Esophagus squamous epithelium (tissue), 5 donors: ENCODE measurements around the gene PIAS2. TPM values are rescaled to one million over a fixed set of nuclear protein-coding genes. Genes with fewer than 3 reads are reported as not detected.

ENCODE experiments used
- DNase-seq: peaks from one replicate; lab custom pipeline; 2025; lab: John Stamatoyannopoulos, UW
- H3K27ac ChIP-seq, 4 donors: fragments of 200-600 bp; sonication (generic); one replicate each; pipeline ENCODE4 v1.5.1; 2016 to 2019; ENCODE audit warnings: mild to moderate bottlenecking in 1 of 4
- H3K27me3 ChIP-seq, 4 donors: fragments of 200-600 bp; sonication (generic); 1 replicate in 3 of 4; 2 replicates in 1 of 4; pipeline versions ENCODE4 v1.5.1 to v1.6.0; 2017 to 2021; ENCODE audit warnings: antibody characterized with exemption in 1 of 4
- H3K36me3 ChIP-seq, 3 donors: fragments of 200-600 bp; sonication (generic); one replicate each; pipeline ENCODE4 v1.5.1; 2016 to 2019
- H3K4me1 ChIP-seq, 3 donors: fragments of 200-600 bp; sonication (generic); one replicate each; pipeline ENCODE4 v1.5.1; 2017 to 2019
- H3K4me3 ChIP-seq, 4 donors: fragments of 200-600 bp; sonication (generic); 1 replicate in 3 of 4; 2 replicates in 1 of 4; pipeline ENCODE4 v1.5.1; 2016 to 2019; ENCODE audit warnings: mild to moderate bottlenecking in 2 of 4, moderate library complexity in 1 of 4
- H3K9me3 ChIP-seq, 3 donors: fragments of 200-600 bp; sonication (generic); one replicate each; pipeline ENCODE4 v1.5.1; 2016 to 2019
- CTCF ChIP-seq, 6 experiments: fragments of 450-650 bp in 4 of 6; fragments of 200-600 bp in 2 of 6; sonication (generic) in 2 of 6; IDR thresholded peaks; one replicate each; pipeline ENCODE4 v1.5.1; 2016 to 2019; ENCODE audit warnings: antibody characterized with exemption in 6 of 6, mild to moderate bottlenecking in 4 of 6, moderate library complexity in 4 of 6
- POLR2A ChIP-seq, 4 donors: fragments of 450-650 bp; IDR thresholded peaks; one replicate each; pipeline ENCODE4 v1.6.1; 2017; ENCODE audit warnings: antibody characterized with exemption in 4 of 4, mild to moderate bottlenecking in 4 of 4, moderate library complexity in 3 of 4
- WGBS, 2 donors: methylation state at CpG; one replicate each; pipeline ENCODE4 v1.1.5; 2018; 5-methylcytosine and 5-hydroxymethylcytosine counted together
- intact Hi-C: fragments of 100-400 bp; cut with DNase I; formaldehyde crosslinking; loops from one replicate; pipeline ENCODE4 v1.15.0; 2022
- total RNA-seq, 4 donors: library from RNA; depleted of rRNA; stranded (reverse); fragments of >200 nt; gene quantifications; one replicate each; pipeline ENCODE4 v1.1.0, GENCODE V29; 2016
- donor health status: DM: yes; HTN: yes; CAD: no.

Gene PIAS2
- total RNA-seq, 4 donors from 2014 or later: 6.0 to 24.0 (median 12.0) TPM

GRCh38 chr18:46894124-46894523, 23.2 kb downstream of the PIAS2 start:
- H3K4me1 ChIP-seq: no peaks in the 10 kb centered on the region
- no peaks in the 10 kb centered on the region for H3K27me3 ChIP-seq
- no peak overlapping the region for H3K4me3 ChIP-seq
- no peak overlapping the region for H3K27ac ChIP-seq
- H3K36me3 ChIP-seq: peaks cover 0 to 16% (median 0%) of the 10 kb centered on the region in 3 donors
- H3K9me3 ChIP-seq: peaks cover 0 to 9% (median 6%) of the 10 kb centered on the region in 3 donors
- intact Hi-C loops: no loop called here
- 97 to 100% methylated on average over 2 of the region's 2 CpGs for WGBS, 2 donors
- no peak for DNase-seq
- TF ChIP-seq CTCF (IDR thresholded peaks at IDR 0.05) (no peak), POLR2A (IDR thresholded peaks at IDR 0.05) (no peak)

GRCh38 chr18:46893360-46893759, 23.9 kb downstream of the PIAS2 start:
- intact Hi-C loops: no loop called here
- H3K27me3 ChIP-seq: no peaks in the 10 kb centered on the region
- peaks cover 0 to 23% (median 5%) of the 10 kb centered on the region in 3 donors for H3K36me3 ChIP-seq
- DNase-seq: no peak
- WGBS, 2 donors: 100% methylated on average over 1 of the region's 1 CpG
- no peak for TF ChIP-seq POLR2A (IDR thresholded peaks at IDR 0.05)
- no peak for TF ChIP-seq CTCF (IDR thresholded peaks at IDR 0.05)
- peaks cover 0 to 17% (median 14%) of the 10 kb centered on the region in 3 donors for H3K9me3 ChIP-seq
- H3K4me1 ChIP-seq: no peaks in the 10 kb centered on the region
- no peak overlapping the region for H3K4me3 ChIP-seq
- no peak overlapping the region for H3K27ac ChIP-seq

DNA sequence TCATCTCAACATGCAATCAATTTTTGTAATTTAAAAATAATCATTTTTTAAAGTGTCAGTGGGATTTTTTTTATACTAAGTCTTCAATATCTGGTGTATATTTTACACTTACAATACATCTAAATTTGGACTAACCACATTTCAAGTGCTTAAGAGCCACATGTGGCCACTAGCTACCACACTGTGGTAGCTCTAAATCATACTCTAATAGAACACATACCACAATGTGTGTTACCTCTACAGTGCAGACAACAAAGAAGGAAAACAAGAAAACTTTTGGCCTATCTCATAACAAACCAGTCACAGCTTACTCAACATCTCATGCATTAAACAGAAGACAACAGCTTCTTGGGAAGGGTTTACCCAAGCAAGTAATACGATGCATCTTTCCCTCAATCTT, 24.5 kb downstream of the PIAS2 start:
- no peak overlapping the region for H3K27ac ChIP-seq
- no peaks in the 10 kb centered on the region for H3K27me3 ChIP-seq
- intact Hi-C loops: no loop called here
- H3K4me1 ChIP-seq: no peaks in the 10 kb centered on the region
- WGBS, 2 donors: 95 to 100% methylated on average over 1 of the region's 1 CpG
- DNase-seq: no peak
- peaks cover 0 to 28% (median 5%) of the 10 kb centered on the region in 3 donors for H3K36me3 ChIP-seq
- no peak for TF ChIP-seq CTCF (IDR thresholded peaks at IDR 0.05)
- no peak for TF ChIP-seq POLR2A (IDR thresholded peaks at IDR 0.05)
- peaks cover 0 to 19% (median 15%) of the 10 kb centered on the region in 3 donors for H3K9me3 ChIP-seq
- H3K4me3 ChIP-seq: no peak overlapping the region

- WGBS, 2 donors: 60 to 80% methylated on average over 3 of the region's 3 CpGs
- Histone ChIP-seq H3K4me1 (no peaks in the 10 kb centered on the region), H3K27ac (no peak overlapping the region), H3K36me3 (peaks cover 0 to 35% (median 5%) of the 10 kb centered on the region in 3 donors), H3K4me3 (no peak overlapping the region), H3K9me3 (peaks cover 0 to 19% (median 15%) of the 10 kb centered on the region in 3 donors), H3K27me3 (no peaks in the 10 kb centered on the region)
- TF ChIP-seq CTCF (IDR thresholded peaks at IDR 0.05): no peak
- TF ChIP-seq POLR2A (IDR thresholded peaks at IDR 0.05): no peak
- intact Hi-C loops: no loop called here
- DNase-seq: no peak
Observed at GRCh38 chr18:46891742-46892214, 25.5 kb downstream of the PIAS2 start.

GRCh38 chr18:46888965-46889364, 28.3 kb downstream of the PIAS2 start:
- no peak for DNase-seq
- H3K36me3 ChIP-seq: peaks cover 0 to 35% (median 5%) of the 10 kb centered on the region in 3 donors
- TF ChIP-seq POLR2A (IDR thresholded peaks at IDR 0.05): no peak
- TF ChIP-seq CTCF (IDR thresholded peaks at IDR 0.05): no peak
- H3K9me3 ChIP-seq: peaks cover 0 to 19% (median 15%) of the 10 kb centered on the region in 3 donors
- H3K27ac ChIP-seq: no peak overlapping the region
- H3K27me3 ChIP-seq: no peaks in the 10 kb centered on the region
- no peak overlapping the region for H3K4me3 ChIP-seq
- 95 to 96% methylated on average over 1 of the region's 1 CpG for WGBS, 2 donors
- H3K4me1 ChIP-seq: no peaks in the 10 kb centered on the region
- intact Hi-C loops: no loop called here
